Astrocyte (in vitro differentiated cells and primary cell): ENCODE measurements around the gene CDH23. TPM values are rescaled to one million over a fixed set of nuclear protein-coding genes. Genes with fewer than 3 reads are reported as not detected.

Source experiments
- DNase-seq: peaks from one replicate; pipeline ENCODE4 v3.0.0-alpha.2; 2010; ENCODE audit warnings: low read depth
- FAIRE-seq: peaks from 2 replicates; lab custom pipeline; 2011; peaks lifted over from hg19 to GRCh38; lab: Jason Lieb, UNC
- H2AFZ ChIP-seq: 2 replicates; pipeline ENCODE4 v1.6.0; 2012; ENCODE audit warnings: low read depth, low read length, inconsistent platforms
- H3K27ac ChIP-seq: 2 replicates; pipeline ENCODE4 v1.5.1; 2011; ENCODE audit warnings: low read depth, low read length, inconsistent platforms
- H3K27me3 ChIP-seq: 2 replicates; pipeline ENCODE4 v1.6.0; 2011; ENCODE audit warnings: low read length, inconsistent platforms; ENCODE audit not compliant: insufficient read depth
- H3K36me3 ChIP-seq: 2 replicates; pipeline ENCODE4 v1.5.1; 2011; ENCODE audit warnings: low read length, inconsistent platforms; ENCODE audit not compliant: insufficient read depth
- H3K4me1 ChIP-seq: 2 replicates; pipeline ENCODE4 v1.5.1; 2011; ENCODE audit warnings: low read length, inconsistent platforms; ENCODE audit not compliant: insufficient read depth
- H3K4me2 ChIP-seq: 2 replicates; pipeline ENCODE4 v1.6.0; 2012; ENCODE audit warnings: low read length, inconsistent platforms
- H3K4me3 ChIP-seq: 2 replicates; pipeline ENCODE4 v1.5.1; 2011; ENCODE audit warnings: low read depth, mild to moderate bottlenecking, low read length, inconsistent platforms; ENCODE audit not compliant: insufficient read depth
- H3K79me2 ChIP-seq: 2 replicates; pipeline ENCODE4 v1.6.0; 2012; ENCODE audit warnings: mild to moderate bottlenecking, low read length, inconsistent platforms; ENCODE audit not compliant: insufficient read depth
- H3K9ac ChIP-seq: 2 replicates; pipeline ENCODE4 v1.6.0; 2012; ENCODE audit warnings: mild to moderate bottlenecking, low read length, inconsistent platforms
- H3K9me3 ChIP-seq: 2 replicates; pipeline ENCODE4 v1.5.1; 2012; ENCODE audit warnings: low read depth, mild to moderate bottlenecking, low read length, inconsistent platforms; ENCODE audit not compliant: insufficient read depth
- H4K20me1 ChIP-seq: 2 replicates; pipeline ENCODE4 v1.6.0; 2012; ENCODE audit warnings: low read length, inconsistent platforms; ENCODE audit not compliant: insufficient read depth
- H3K27ac Mint-ChIP-seq: one replicate; pipeline ENCODE4 v1.8.0; 2021; ENCODE audit warnings: mild to moderate bottlenecking, mixed read lengths; ENCODE audit not compliant: unreplicated experiment
- H3K27me3 Mint-ChIP-seq: one replicate; pipeline ENCODE4 v1.8.0; 2021; ENCODE audit warnings: low read depth, mixed read lengths; ENCODE audit not compliant: unreplicated experiment
- H3K36me3 Mint-ChIP-seq: one replicate; pipeline ENCODE4 v1.8.0; 2021; ENCODE audit warnings: low read depth, mixed read lengths; ENCODE audit not compliant: unreplicated experiment
- H3K4me1 Mint-ChIP-seq: one replicate; pipeline ENCODE4 v1.8.0; 2021; ENCODE audit warnings: low read depth, mixed read lengths; ENCODE audit not compliant: unreplicated experiment
- H3K4me3 Mint-ChIP-seq: one replicate; pipeline ENCODE4 v1.8.0; 2021; ENCODE audit warnings: mild to moderate bottlenecking, moderate library complexity, mixed read lengths; ENCODE audit not compliant: unreplicated experiment
- H3K9me3 Mint-ChIP-seq: one replicate; pipeline ENCODE4 v1.8.0; 2021; ENCODE audit warnings: mild to moderate bottlenecking, mixed read lengths; ENCODE audit not compliant: unreplicated experiment
- CTCF ChIP-seq: IDR thresholded peaks from 2 replicates; pipeline ENCODE4 v1.5.1; 2011; ENCODE audit warnings: low read depth, mild to moderate bottlenecking, inconsistent platforms, low read length, moderate library complexity; ENCODE audit not compliant: insufficient read depth
- EZH2 ChIP-seq: IDR thresholded peaks from 2 replicates; pipeline ENCODE4 v1.6.1; 2012; ENCODE audit warnings: mild to moderate bottlenecking, low read length, inconsistent platforms; ENCODE audit not compliant: insufficient read depth
- total RNA-seq: library from RNA; stranded (reverse); gene quantifications from 2 replicates; pipeline ENCODE4 v1.2.1, GENCODE V29; 2021

Gene CDH23
- total RNA-seq, 1 donor from 2014 or later: not detected

- FAIRE-seq (no peak), DNase-seq (no peak)
- Histone ChIP-seq H4K20me1 (no peaks in the 10 kb centered on the region), H3K27me3 (peaks cover 9% of the 10 kb centered on the region), H3K27ac (no peak overlapping the region), H3K9ac (no peak overlapping the region), H3K4me3 (no peak overlapping the region), H3K9me3 (peaks cover 5% of the 10 kb centered on the region), H3K4me1 (peaks cover 6% of the 10 kb centered on the region), H3K79me2 (no peaks in the 10 kb centered on the region), H3K36me3 (no peaks in the 10 kb centered on the region), H2AFZ (no peak overlapping the region), H3K4me2 (no peak overlapping the region)
- Mint-ChIP-seq H3K4me1 (peaks cover 11% of the 10 kb centered on the region), H3K36me3 (no peaks in the 10 kb centered on the region), H3K4me3 (no peak overlapping the region), H3K27ac (no peak overlapping the region), H3K27me3 (peaks cover 19% of the 10 kb centered on the region), H3K9me3 (peaks cover 7% of the 10 kb centered on the region)
- TF ChIP-seq EZH2: no peak
- no peak for TF ChIP-seq CTCF
These were observed 220.3 kb downstream of the CDH23 start for GRCh38 chr10:71616817-71617654.

GRCh38 chr10:71618176-71618575, 221.5 kb downstream of the CDH23 start:
- Mint-ChIP-seq H3K4me3 (no peak overlapping the region), H3K9me3 (peaks cover 7% of the 10 kb centered on the region), H3K27me3 (peaks cover 19% of the 10 kb centered on the region), H3K4me1 (peaks cover 22% of the 10 kb centered on the region), H3K27ac (no peak overlapping the region), H3K36me3 (no peaks in the 10 kb centered on the region)
- FAIRE-seq (no peak), DNase-seq (no peak)
- TF ChIP-seq EZH2: no peak
- peaks cover 5% of the 10 kb centered on the region for H3K9me3 ChIP-seq
- no peak overlapping the region for H3K4me2 ChIP-seq
- no peak overlapping the region for H3K27ac ChIP-seq
- H3K4me1 ChIP-seq: peaks cover 17% of the 10 kb centered on the region
- no peak overlapping the region for H2AFZ ChIP-seq
- H3K79me2 ChIP-seq: no peaks in the 10 kb centered on the region
- no peak overlapping the region for H3K4me3 ChIP-seq
- H3K36me3 ChIP-seq: no peaks in the 10 kb centered on the region
- no peaks in the 10 kb centered on the region for H4K20me1 ChIP-seq
- H3K9ac ChIP-seq: no peak overlapping the region
- H3K27me3 ChIP-seq: peaks cover 9% of the 10 kb centered on the region

GRCh38 chr10:71618598-71618997, 221.9 kb downstream of the CDH23 start:
- no peak overlapping the region for H2AFZ ChIP-seq
- Mint-ChIP-seq H3K36me3 (no peaks in the 10 kb centered on the region), H3K4me3 (no peak overlapping the region), H3K27me3 (peaks cover 19% of the 10 kb centered on the region), H3K9me3 (peaks cover 7% of the 10 kb centered on the region), H3K27ac (no peak overlapping the region), H3K4me1 (peaks cover 24% of the 10 kb centered on the region)
- no peak overlapping the region for H3K27ac ChIP-seq
- FAIRE-seq (no peak), DNase-seq (no peak)
- H3K4me1 ChIP-seq: peaks cover 18% of the 10 kb centered on the region
- no peak overlapping the region for H3K4me3 ChIP-seq
- TF ChIP-seq CTCF (no peak), EZH2 (no peak)
- no peak overlapping the region for H3K9ac ChIP-seq
- H3K9me3 ChIP-seq: peaks cover 5% of the 10 kb centered on the region
- no peaks in the 10 kb centered on the region for H3K36me3 ChIP-seq
- H3K27me3 ChIP-seq: peaks cover 9% of the 10 kb centered on the region
- no peak overlapping the region for H3K4me2 ChIP-seq
- H3K79me2 ChIP-seq: no peaks in the 10 kb centered on the region
- H4K20me1 ChIP-seq: no peaks in the 10 kb centered on the region
